HepG2 (cell line): Measurements from ENCODE around the gene CYP46A1.

Source experiments
- DMTF1 ChIP-seq: sonication (generic); formaldehyde crosslinking; IDR thresholded peaks from 2 replicates; pipeline ENCODE4 v1.4.0; 2020; ENCODE audit warnings: mild to moderate bottlenecking, missing genetic modification reagents
- NCOA2 ChIP-seq: sonication (generic); formaldehyde crosslinking; IDR thresholded peaks from 2 replicates; pipeline ENCODE4 v1.8.0; 2022; ENCODE audit warnings: inconsistent platforms
- NFE2L2 ChIP-seq: fragments of 150-350 bp; IDR thresholded peaks from 2 replicates; pipeline ENCODE4 v1.6.1; 2014; ENCODE audit warnings: low read length
- NR0B2 ChIP-seq: sonication (generic); formaldehyde crosslinking; IDR thresholded peaks from 2 replicates; pipeline ENCODE4 v1.4.0; 2020; ENCODE audit warnings: mild to moderate bottlenecking, missing genetic modification reagents
- PCBP1 ChIP-seq: fragments of 200-400 bp; formaldehyde crosslinking; IDR thresholded peaks from 2 replicates; pipeline ENCODE4 v1.6.1; 2017; ENCODE audit warnings: mild to moderate bottlenecking, low read depth, low read length, borderline replicate concordance
- POLR2A ChIP-seq, 2 experiments: IDR thresholded peaks; 2 replicates each; pipeline ENCODE4 v1.6.1; 2011; ENCODE audit warnings: low read depth in 2 of 2, low read length in 2 of 2, mild to moderate bottlenecking in 1 of 2, moderate library complexity in 1 of 2; ENCODE audit not compliant: insufficient read depth in 1 of 2
- SKIL ChIP-seq: sonication (generic); formaldehyde crosslinking; IDR thresholded peaks from 2 replicates; pipeline ENCODE4 v1.8.0; 2022; ENCODE audit warnings: missing genetic modification reagents, mild to moderate bottlenecking, moderate library complexity, borderline replicate concordance
- TCF7 ChIP-seq: sonication (generic); IDR thresholded peaks from 2 replicates; pipeline ENCODE4 v1.6.1; 2016; ENCODE audit warnings: antibody characterized with exemption, low read depth
- ZFP1 ChIP-seq: IDR thresholded peaks from 2 replicates; pipeline ENCODE4 v1.6.1; 2016
- ZNF777 ChIP-seq: sonication (generic); formaldehyde crosslinking; IDR thresholded peaks from 2 replicates; pipeline ENCODE4 v1.4.0; 2020; ENCODE audit warnings: missing genetic modification reagents

GRCh38 chr14:99679543-99679942 is 4.6 kb upstream of the CYP46A1 start:
- TF ChIP-seq NR0B2 (CRISPR knock-in tag) (no peak), NFE2L2 (no peak), DMTF1 (CRISPR knock-in tag) (no peak), ZNF777 (CRISPR knock-in tag) (no peak), PCBP1 (no peak), ZFP1 (no peak), POLR2A (IDR thresholded peaks at IDR 0.05; ENCODE audit: insufficient read depth in 1 of 2, low read depth in 2 of 2, low read length in 2 of 2) (no peak), NCOA2 (no peak), SKIL (CRISPR knock-in tag) (no peak), TCF7 (no peak)
